Activated naive CD4-positive, alpha-beta T cell treated with anti-CD3 and anti-CD28 coated beads, Interleukin-2, amount 50 U/mL, for 24 hours (primary cell): Measurements from ENCODE around the gene HEMK1.
A peak's percentile ranks its signal among the peaks of the same experiment; 100 is the strongest.

Experiments used
- H3K27ac Mint-ChIP-seq: one replicate; pipeline ENCODE4 v1.8.0; 2021; ENCODE audit warnings: mild to moderate bottlenecking, mixed read lengths
- H3K27me3 Mint-ChIP-seq: one replicate; pipeline ENCODE4 v1.8.0; 2021; ENCODE audit warnings: mixed read lengths
- H3K36me3 Mint-ChIP-seq: one replicate; pipeline ENCODE4 v1.8.0; 2021; ENCODE audit warnings: mixed read lengths
- H3K4me1 Mint-ChIP-seq: one replicate; pipeline ENCODE4 v1.8.0; 2021; ENCODE audit warnings: mixed read lengths
- H3K4me3 Mint-ChIP-seq: one replicate; pipeline ENCODE4 v1.8.0; 2021; ENCODE audit warnings: mild to moderate bottlenecking, mixed read lengths
- H3K9me3 Mint-ChIP-seq: one replicate; pipeline ENCODE4 v1.8.0; 2021; ENCODE audit warnings: mixed read lengths

HEMK1 gene

DNA sequence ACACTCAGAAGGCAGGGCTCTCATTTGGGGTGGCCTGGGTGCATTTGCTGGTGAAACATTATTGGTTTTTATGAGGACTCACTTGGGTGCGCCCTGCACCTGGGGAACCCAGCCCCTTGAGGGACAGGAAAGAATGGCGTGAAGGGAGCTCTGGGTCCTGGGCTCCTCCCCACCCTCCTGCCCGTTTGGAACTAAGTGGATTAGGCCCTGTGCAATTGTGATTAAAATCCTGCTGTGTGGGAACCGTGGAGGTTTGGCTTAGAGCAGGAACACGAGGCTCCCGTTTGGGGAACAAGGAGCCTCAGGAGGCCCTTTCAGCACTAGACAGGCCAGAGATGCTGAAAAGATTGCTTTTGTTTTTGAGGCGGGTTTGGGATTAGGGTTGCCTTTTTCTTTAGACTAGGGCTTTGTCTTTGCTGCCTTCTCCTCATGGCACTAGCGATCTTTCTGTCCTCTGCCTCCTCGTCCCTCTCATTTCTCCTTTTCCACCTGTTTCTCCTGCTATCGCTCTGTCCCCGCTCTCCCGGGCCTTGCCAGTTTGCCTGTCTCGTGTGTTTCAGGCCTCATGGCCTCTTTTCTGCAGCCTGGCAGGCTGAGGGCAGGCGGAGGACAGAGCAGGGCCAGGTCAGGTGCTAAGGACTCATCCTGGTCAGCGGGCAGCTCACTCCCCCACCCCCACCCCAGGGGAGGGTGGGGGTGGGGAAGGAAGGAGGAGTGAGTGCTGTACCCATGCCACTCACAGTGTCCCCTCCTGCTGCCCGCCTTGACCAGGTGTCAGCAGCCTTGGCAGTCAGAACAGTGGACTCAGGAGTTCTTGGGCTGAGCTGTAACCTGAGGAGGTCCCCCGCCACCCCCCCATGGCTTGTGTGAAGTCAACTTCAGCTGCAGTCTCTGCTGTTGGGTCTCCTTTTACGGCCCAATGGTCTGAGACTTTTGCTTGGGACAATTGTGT lies 56.2 kb downstream of the HEMK1 start:
- H3K9me3 Mint-ChIP-seq = no peaks in the 10 kb centered on the region
- H3K27me3 Mint-ChIP-seq = no peaks in the 10 kb centered on the region
- H3K4me1 Mint-ChIP-seq = peaks cover 94% of the 10 kb centered on the region
- peak overlapping the region; percentile 41 for H3K27ac Mint-ChIP-seq
- H3K36me3 Mint-ChIP-seq = no peaks in the 10 kb centered on the region
- peak overlapping the region; percentile 7 for H3K4me3 Mint-ChIP-seq

DNA sequence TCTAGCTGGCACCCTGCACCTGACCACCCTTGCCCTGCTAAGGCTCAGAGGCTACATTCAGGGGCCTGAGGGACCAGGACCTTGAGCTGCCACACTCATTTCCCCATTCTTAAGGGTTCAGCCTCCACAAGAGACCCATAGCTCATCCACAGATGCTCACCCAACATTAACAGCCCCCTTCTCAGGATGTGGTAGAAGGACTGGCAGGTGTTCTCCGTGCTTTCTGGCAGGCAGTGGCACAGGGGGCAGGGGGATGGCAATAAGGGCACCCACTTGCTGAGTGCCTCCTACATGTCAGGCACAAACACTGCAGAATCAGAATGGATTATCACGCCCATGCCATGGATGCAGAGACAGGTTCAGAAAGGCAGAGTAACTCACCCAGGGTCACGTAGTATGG lies 57.1 kb downstream of the HEMK1 start:
- H3K9me3 Mint-ChIP-seq = no peaks in the 10 kb centered on the region
- H3K27me3 Mint-ChIP-seq = no peaks in the 10 kb centered on the region
- no peak overlapping the region for H3K27ac Mint-ChIP-seq
- peaks cover 2% of the 10 kb centered on the region for H3K36me3 Mint-ChIP-seq
- H3K4me1 Mint-ChIP-seq = peaks cover 96% of the 10 kb centered on the region
- H3K4me3 Mint-ChIP-seq = peak overlapping the region; percentile 33

DNA sequence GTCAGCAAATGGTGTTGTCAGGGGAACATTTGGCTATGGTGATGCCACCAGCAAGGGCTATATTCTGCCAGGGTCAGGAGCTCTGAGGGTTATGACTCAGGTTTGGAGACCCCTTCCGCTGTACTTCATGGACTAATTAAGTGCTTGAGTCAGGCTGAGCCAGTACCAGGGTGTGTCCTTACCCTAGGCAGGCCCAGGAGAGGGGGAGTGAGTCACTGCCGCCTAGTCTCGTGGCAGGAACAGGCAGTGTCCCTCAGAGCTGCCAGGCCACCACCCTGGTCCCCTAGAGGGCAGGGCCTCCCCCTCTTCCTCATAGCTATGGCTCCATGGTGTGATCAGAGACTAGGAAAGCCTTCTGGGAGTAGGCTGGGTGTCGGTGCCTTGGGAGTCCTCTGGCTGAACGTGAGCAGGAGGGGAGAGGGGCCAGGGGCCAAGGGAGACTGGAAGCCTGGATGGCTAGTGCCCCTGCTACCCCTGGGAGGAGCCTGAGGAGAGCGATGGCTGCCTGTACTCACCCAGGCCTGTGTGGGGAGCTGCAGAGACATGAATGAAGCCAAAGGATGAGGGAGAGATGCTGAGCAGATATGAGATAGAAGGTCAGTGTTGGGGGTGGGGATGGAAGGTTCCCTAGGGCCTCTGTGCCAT lies 58.2 kb downstream of the HEMK1 start:
- peaks cover 97% of the 10 kb centered on the region for H3K4me1 Mint-ChIP-seq
- no peaks in the 10 kb centered on the region for H3K27me3 Mint-ChIP-seq
- H3K9me3 Mint-ChIP-seq = no peaks in the 10 kb centered on the region
- H3K4me3 Mint-ChIP-seq = no peak overlapping the region
- peaks cover 3% of the 10 kb centered on the region for H3K36me3 Mint-ChIP-seq
- H3K27ac Mint-ChIP-seq = peak overlapping the region; percentile 53

DNA sequence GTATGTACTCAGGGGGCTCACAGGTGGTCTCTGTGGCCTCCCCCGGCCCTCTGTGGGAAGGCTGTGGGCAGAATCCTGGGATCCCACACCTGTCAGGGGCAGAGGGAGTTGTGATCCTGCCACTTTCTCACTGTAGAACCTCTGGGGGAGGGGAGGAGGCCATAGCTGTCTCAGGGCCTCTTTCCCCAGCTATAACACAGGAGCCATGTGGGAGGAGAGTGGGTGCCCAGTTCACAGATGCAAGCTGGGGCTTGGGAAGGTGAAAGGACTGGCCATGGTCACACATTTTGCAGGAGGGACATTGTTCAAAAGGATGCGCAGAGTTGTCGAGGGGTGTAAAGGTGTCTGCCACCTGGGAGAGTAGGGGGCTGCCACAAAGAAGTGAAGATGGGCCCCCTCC lies 59.3 kb downstream of the HEMK1 start:
- Mint-ChIP-seq H3K27me3 (no peaks in the 10 kb centered on the region), H3K9me3 (no peaks in the 10 kb centered on the region), H3K4me3 (no peak overlapping the region), H3K4me1 (peaks cover 97% of the 10 kb centered on the region), H3K36me3 (peaks cover 4% of the 10 kb centered on the region), H3K27ac (no peak overlapping the region)

DNA sequence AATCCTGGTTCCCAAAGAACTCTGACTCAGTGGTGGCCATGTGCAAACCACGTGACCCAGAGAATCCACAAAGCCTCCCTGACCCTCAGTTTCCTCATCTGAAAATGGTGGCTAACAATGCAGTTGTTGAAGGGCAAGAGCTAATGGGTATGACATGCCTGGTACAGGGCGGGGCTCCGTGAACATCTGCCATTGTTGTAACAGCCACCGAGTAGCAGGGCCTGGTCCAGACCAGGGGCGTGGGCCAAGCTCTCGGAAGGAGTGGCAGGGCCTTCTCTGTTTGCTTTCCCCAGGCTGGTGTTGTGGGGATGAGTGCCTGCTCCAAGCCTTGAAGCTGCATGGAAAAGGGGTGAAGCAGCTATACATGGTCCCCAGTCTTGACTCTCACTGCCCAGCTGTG lies 61.1 kb downstream of the HEMK1 start:
- Mint-ChIP-seq H3K4me3 (no peak overlapping the region), H3K27ac (peak overlapping the region; percentile 62), H3K9me3 (no peaks in the 10 kb centered on the region), H3K27me3 (no peaks in the 10 kb centered on the region), H3K36me3 (peaks cover 4% of the 10 kb centered on the region), H3K4me1 (peaks cover 93% of the 10 kb centered on the region)

DNA sequence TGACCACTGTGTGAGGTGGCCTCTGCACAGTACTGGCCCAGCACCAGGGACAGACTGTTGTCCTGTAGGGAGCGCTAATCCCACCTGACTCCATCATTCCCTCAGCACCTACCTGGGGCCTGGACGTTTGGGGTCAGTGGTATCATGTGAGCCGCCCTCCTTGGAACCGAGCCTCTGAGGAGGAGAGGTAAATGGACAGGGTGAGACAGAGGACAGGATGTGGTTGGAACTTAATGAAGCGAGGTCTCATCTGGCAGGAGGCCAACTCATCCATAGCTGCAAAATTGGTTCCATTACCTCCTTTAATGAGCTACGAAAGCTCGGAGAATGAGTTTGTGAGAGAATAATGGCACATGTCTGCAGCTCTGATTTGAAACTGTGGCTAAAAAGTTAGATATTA lies 61.6 kb downstream of the HEMK1 start:
- Mint-ChIP-seq H3K4me1 (peaks cover 88% of the 10 kb centered on the region), H3K9me3 (no peaks in the 10 kb centered on the region), H3K36me3 (peaks cover 4% of the 10 kb centered on the region), H3K27me3 (no peaks in the 10 kb centered on the region), H3K4me3 (no peak overlapping the region), H3K27ac (peak overlapping the region; percentile 62)

DNA sequence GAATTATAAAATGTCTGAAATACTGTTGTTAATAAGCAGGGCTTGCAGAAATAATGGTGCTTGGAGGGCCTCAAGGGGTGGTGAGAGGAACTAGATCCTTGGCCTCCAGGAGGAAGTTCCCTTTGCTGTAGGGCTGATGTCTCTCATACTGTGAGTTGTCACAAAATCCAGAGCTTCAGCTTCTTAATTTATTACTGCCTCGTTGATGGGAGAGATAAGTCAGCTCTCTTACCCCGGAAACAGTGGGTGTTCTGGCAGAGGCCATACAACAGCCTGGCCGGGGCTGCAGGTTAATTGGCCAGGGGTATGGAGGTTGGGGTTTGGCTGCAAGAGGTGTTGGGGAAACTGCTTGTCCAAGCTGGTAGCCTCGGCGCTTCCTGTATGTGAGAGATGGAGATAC lies 63.1 kb downstream of the HEMK1 start:
- Mint-ChIP-seq H3K27me3 (no peaks in the 10 kb centered on the region), H3K4me1 (peaks cover 88% of the 10 kb centered on the region), H3K27ac (peak overlapping the region; percentile 76), H3K36me3 (peaks cover 4% of the 10 kb centered on the region), H3K4me3 (peak overlapping the region; percentile 57), H3K9me3 (no peaks in the 10 kb centered on the region)

DNA sequence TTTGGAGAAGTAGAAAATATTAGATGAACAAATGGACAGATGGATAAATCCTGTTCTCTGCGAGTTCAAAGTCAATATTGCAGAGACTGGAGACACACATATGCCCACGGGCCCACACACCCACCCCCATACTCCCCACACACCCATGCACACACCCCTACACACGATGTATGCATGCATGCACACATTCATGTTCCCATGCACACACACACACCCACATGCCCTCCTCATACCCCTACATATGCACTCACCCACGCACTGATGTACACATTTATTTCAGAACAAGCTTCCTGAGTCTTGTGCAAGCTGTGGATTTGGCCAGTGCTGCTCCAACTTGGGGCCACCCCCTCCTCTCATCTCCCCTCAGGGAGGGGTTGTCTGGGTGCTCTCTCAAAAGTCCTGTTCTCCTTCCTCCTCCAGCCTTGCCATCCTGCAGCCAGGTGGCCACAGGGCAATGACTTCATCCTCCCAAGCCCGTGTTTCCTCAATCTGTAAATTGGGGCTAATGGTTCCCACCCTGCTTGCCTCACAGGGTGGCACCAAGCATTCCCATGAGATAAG lies 64.0 kb downstream of the HEMK1 start:
- H3K27me3 Mint-ChIP-seq = no peaks in the 10 kb centered on the region
- H3K27ac Mint-ChIP-seq = peak overlapping the region; percentile 43
- peaks cover 4% of the 10 kb centered on the region for H3K36me3 Mint-ChIP-seq
- H3K4me1 Mint-ChIP-seq = peaks cover 86% of the 10 kb centered on the region
- no peaks in the 10 kb centered on the region for H3K9me3 Mint-ChIP-seq
- peak overlapping the region; percentile 49 for H3K4me3 Mint-ChIP-seq

DNA sequence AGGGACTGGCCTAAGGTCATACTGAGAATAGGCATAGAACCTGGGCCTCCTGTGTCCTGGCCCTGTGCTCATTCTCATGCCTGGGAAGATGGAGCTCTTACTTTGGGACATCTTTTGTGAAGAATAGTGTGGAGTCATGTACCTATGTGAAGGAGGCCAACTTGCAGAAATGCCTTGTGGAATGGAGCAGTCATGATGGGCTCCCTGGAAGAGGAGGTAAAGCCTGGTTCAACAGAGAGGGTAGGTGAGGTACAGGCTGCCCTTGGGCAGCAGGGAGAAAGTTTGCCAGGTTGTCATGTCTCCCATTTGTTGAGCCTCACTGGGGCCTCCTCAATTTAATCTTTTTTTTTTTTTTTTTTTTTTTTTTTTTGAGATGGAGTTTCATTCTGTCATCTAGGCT lies 65.7 kb downstream of the HEMK1 start:
- peaks cover 4% of the 10 kb centered on the region for H3K36me3 Mint-ChIP-seq
- H3K27me3 Mint-ChIP-seq = no peaks in the 10 kb centered on the region
- H3K4me1 Mint-ChIP-seq = peaks cover 84% of the 10 kb centered on the region
- no peaks in the 10 kb centered on the region for H3K9me3 Mint-ChIP-seq
- no peak overlapping the region for H3K4me3 Mint-ChIP-seq
- H3K27ac Mint-ChIP-seq = peak overlapping the region; percentile 0

DNA sequence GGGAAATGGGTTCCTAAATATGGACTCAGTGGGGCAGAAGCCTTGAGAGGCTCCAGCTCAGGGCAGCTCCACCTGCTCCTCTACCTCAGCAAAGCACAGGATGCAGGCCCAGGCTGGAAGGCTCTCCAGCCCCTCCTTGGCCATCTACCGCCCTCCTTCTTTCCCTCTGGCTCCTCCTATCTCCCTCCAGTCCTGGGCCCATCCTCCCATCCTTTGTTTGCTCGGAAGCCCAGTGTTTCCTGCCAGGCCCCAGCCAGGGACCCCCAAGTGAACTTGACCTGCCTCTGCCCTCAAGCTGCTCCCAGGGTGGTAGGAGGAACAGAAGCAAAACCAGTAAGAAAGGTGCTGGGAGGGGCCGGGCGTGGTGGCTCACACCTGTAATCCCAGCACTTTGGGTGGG lies 67.7 kb downstream of the HEMK1 start:
- Mint-ChIP-seq H3K27ac (no peak overlapping the region), H3K4me3 (peak overlapping the region; percentile 15), H3K9me3 (no peaks in the 10 kb centered on the region), H3K27me3 (no peaks in the 10 kb centered on the region), H3K4me1 (peaks cover 65% of the 10 kb centered on the region), H3K36me3 (peaks cover 3% of the 10 kb centered on the region)

DNA sequence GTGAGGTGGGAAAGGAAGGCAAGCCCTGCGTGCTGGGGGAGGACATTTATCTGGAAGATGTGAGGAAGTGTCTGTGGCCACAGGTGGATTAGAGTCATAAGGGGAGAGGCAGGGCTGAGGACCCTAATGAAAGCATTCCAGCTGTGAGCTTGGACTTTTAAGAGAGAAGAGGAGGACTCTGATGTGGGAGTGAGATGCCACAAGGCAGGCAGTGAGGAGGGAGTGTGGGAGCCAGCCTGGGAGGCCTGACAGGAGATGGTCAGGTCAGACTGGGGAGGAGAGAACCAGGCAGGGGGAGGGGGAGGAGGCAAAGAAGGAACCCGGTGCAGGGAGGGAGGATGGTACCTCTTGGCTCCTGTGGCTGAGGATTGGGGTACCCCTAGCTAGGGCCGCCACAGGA lies 68.6 kb downstream of the HEMK1 start:
- Mint-ChIP-seq H3K27ac (peak overlapping the region; percentile 52), H3K9me3 (no peaks in the 10 kb centered on the region), H3K27me3 (no peaks in the 10 kb centered on the region), H3K4me1 (peaks cover 56% of the 10 kb centered on the region), H3K36me3 (peaks cover 3% of the 10 kb centered on the region), H3K4me3 (no peak overlapping the region)

DNA sequence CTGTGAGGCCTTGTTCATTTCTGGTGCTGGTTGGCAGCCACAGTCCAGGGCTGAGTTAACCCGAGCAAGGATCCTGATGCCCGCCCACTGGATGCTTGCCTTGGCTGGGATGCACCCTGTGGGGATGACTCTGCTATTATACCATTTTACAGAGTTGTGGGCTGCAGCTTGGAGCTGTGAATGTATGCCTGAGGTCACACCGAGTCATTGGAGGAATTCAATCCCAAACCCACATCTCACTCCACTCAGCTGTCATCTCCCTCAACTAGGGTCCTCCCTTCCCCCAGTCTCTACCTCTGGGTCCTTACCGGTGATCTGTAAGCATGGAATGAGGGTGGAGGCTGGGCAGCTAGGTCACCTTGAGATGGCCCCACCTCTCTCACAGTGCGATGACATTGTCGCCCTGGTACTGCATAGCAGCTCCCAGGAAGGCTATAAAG lies 69.8 kb downstream of the HEMK1 start:
- Mint-ChIP-seq H3K27me3 (no peaks in the 10 kb centered on the region), H3K36me3 (peaks cover 2% of the 10 kb centered on the region), H3K9me3 (no peaks in the 10 kb centered on the region), H3K27ac (peak overlapping the region; percentile 77), H3K4me3 (no peak overlapping the region), H3K4me1 (peaks cover 44% of the 10 kb centered on the region)

DNA sequence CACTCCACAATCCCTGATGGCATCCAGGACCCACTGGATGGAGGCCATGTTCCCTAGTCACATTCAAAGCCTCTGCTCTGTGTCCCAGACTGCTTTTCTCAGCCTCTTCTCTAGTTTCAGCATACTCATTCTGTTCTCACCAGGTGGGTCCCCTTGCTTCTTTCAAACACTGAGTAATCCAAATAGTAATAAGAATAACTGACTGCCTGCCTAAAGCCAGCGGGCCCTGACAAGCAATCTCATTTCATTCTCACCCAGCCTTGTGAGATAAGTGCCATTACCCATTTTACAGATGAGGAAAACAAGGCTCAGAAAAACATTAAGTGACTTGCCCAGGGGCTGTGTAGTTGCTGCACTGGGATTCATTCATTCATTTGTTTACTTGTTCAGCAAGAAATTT lies 73.1 kb downstream of the HEMK1 start:
- Mint-ChIP-seq H3K9me3 (no peaks in the 10 kb centered on the region), H3K4me1 (peaks cover 20% of the 10 kb centered on the region), H3K4me3 (no peak overlapping the region), H3K27ac (no peak overlapping the region), H3K27me3 (no peaks in the 10 kb centered on the region), H3K36me3 (peaks cover 2% of the 10 kb centered on the region)

DNA sequence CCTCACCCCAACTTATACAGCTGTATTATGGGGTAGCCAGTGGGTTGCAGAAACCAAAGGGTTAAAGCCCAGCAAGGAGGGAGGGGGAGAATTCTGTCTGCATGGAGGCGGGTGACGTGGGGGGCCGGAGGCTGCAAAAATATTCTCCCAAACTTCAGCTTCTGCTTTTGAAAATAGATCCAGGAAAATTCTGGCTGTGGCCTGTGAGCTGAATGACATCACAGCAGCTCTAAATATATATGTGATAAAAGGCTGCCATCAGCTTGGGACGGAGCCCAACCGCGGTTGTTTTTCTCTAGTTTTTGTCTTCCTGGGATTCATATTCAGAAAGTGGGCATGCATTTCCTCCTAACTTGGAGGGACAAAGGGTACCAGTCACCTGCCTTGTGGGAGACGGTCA lies 75.2 kb downstream of the HEMK1 start:
- Mint-ChIP-seq H3K36me3 (peaks cover 2% of the 10 kb centered on the region), H3K9me3 (no peaks in the 10 kb centered on the region), H3K27me3 (no peaks in the 10 kb centered on the region), H3K4me1 (peaks cover 2% of the 10 kb centered on the region), H3K4me3 (no peak overlapping the region), H3K27ac (no peak overlapping the region)

DNA sequence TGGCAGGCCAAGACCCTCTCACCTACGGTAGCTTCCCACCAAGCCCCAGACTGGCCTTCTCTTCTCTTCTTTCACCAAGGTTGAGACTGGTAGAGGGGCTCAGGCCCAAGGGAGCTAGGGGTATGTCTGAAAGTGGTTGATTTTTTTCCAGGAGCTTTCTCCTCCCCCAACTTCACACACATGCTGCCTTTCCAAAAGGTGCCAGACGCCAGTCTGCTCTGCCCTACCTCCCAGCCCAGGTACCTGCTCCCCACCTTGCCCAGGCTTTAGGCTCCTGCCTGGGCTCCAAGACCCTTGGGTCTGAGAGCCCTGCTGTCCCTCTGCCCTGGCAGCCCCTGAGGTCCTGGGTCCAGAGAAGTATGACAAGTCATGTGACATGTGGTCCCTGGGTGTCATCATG lies 76.1 kb downstream of the HEMK1 start:
- no peak overlapping the region for H3K4me3 Mint-ChIP-seq
- H3K9me3 Mint-ChIP-seq = no peaks in the 10 kb centered on the region
- no peak overlapping the region for H3K27ac Mint-ChIP-seq
- no peaks in the 10 kb centered on the region for H3K4me1 Mint-ChIP-seq
- peaks cover 2% of the 10 kb centered on the region for H3K36me3 Mint-ChIP-seq
- no peaks in the 10 kb centered on the region for H3K27me3 Mint-ChIP-seq
